Cardiac muscle cell (in vitro differentiated cells and primary cell): ENCODE measurements around the gene OR6C4. TPM values are rescaled to one million over a fixed set of nuclear protein-coding genes. Genes with fewer than 3 reads are reported as not detected.

Experiments used
- polyA plus RNA-seq: library from polyadenylated mRNA; unstranded; fragments of >200 nt; fragmentation: Nextera tagmentation; extraction: Ambion mirVana; gene quantifications from 2 replicates; pipeline ENCODE4 v1.2.1, GENCODE V29; 2016
- total RNA-seq: library from RNA; depleted of rRNA; stranded (reverse); fragments of >200 nt; gene quantifications from 2 replicates; pipeline ENCODE4 v1.2.3, GENCODE V29; 2016

The OR6C4 gene
- total and polyA plus RNA-seq, 2 experiments from 2014 or later = not detected

Other genes with a start within 250 kb of the OR6C4 start
- not detected in 2 replicates for gene OR6C1, start 235.3 kb upstream of the OR6C4 start, total RNA-seq
- not detected in 2 replicates for gene OR6C1, start 235.3 kb upstream of the OR6C4 start, polyA plus RNA-seq
- gene OR6C3, start 218.9 kb upstream of the OR6C4 start, total RNA-seq = not detected in 2 replicates
- not detected in 2 replicates for gene OR6C3, start 218.9 kb upstream of the OR6C4 start, polyA plus RNA-seq
- gene OR6C75, start 186.6 kb upstream of the OR6C4 start, total RNA-seq = not detected in 2 replicates
- gene OR6C75, start 186.6 kb upstream of the OR6C4 start, polyA plus RNA-seq = not detected in 2 replicates
- gene OR6C65, start 149.1 kb upstream of the OR6C4 start, total RNA-seq = not detected in 2 replicates
- not detected in 2 replicates for gene OR6C65, start 149.1 kb upstream of the OR6C4 start, polyA plus RNA-seq
- gene OR6C76, start 123.3 kb upstream of the OR6C4 start, total RNA-seq = not detected in 2 replicates
- gene OR6C76, start 123.3 kb upstream of the OR6C4 start, polyA plus RNA-seq = not detected in 2 replicates
- gene OR6C2, start 105.5 kb upstream of the OR6C4 start, total RNA-seq = not detected in 2 replicates
- not detected in 2 replicates for gene OR6C2, start 105.5 kb upstream of the OR6C4 start, polyA plus RNA-seq
- gene OR6C70, start 79.5 kb upstream of the OR6C4 start, total RNA-seq = not detected in 2 replicates
- not detected in 2 replicates for gene OR6C70, start 79.5 kb upstream of the OR6C4 start, polyA plus RNA-seq
- gene OR6C68, start 57.2 kb upstream of the OR6C4 start, total RNA-seq = not detected in 2 replicates
- gene OR6C68, start 57.2 kb upstream of the OR6C4 start, polyA plus RNA-seq = not detected in 2 replicates
- not detected in 2 replicates for gene OR2AP1, start 22.9 kb downstream of the OR6C4 start, total RNA-seq
- gene OR2AP1, start 22.9 kb downstream of the OR6C4 start, polyA plus RNA-seq = not detected in 2 replicates
- gene OR10P1, start 87.3 kb downstream of the OR6C4 start, total RNA-seq = not detected in 2 replicates
- not detected in 2 replicates for gene OR10P1, start 87.3 kb downstream of the OR6C4 start, polyA plus RNA-seq
- gene ITGA7, start 158.3 kb downstream of the OR6C4 start, total RNA-seq = 93.9 and 101 TPM in 2 replicates
- gene ITGA7, start 158.3 kb downstream of the OR6C4 start, polyA plus RNA-seq = 32.9 and 39.5 TPM in 2 replicates
- 133 and 194 TPM in 2 replicates for gene BLOC1S1, start 166.4 kb downstream of the OR6C4 start, total RNA-seq
- gene BLOC1S1, start 166.4 kb downstream of the OR6C4 start, polyA plus RNA-seq = 147 and 159 TPM in 2 replicates
- 10.1 and 11.2 TPM in 2 replicates for gene RDH5, start 170.8 kb downstream of the OR6C4 start, total RNA-seq
- 6.6 and 12.6 TPM in 2 replicates for gene RDH5, start 170.8 kb downstream of the OR6C4 start, polyA plus RNA-seq
- 268 and 584 TPM in 2 replicates for gene CD63, start 179.4 kb downstream of the OR6C4 start, total RNA-seq
- gene CD63, start 179.4 kb downstream of the OR6C4 start, polyA plus RNA-seq = 694 and 1,103 TPM in 2 replicates
- gene GDF11, start 193.5 kb downstream of the OR6C4 start, total RNA-seq = 53.1 and 54.2 TPM in 2 replicates
- gene GDF11, start 193.5 kb downstream of the OR6C4 start, polyA plus RNA-seq = 13.5 and 14.1 TPM in 2 replicates